ENCODE results near the gene TENM4. TPM values are rescaled to one million over a fixed set of nuclear protein-coding genes. Genes with fewer than 3 reads are reported as not detected.
"Not testable (repeated sequence)": the region's sequence is repeated elsewhere in the genome, so short reads cannot be mapped to it uniquely, and the experiment has no call there.

Gene TENM4
- polyA plus RNA-seq, 1 experiment = 0.39 TPM

DNA sequence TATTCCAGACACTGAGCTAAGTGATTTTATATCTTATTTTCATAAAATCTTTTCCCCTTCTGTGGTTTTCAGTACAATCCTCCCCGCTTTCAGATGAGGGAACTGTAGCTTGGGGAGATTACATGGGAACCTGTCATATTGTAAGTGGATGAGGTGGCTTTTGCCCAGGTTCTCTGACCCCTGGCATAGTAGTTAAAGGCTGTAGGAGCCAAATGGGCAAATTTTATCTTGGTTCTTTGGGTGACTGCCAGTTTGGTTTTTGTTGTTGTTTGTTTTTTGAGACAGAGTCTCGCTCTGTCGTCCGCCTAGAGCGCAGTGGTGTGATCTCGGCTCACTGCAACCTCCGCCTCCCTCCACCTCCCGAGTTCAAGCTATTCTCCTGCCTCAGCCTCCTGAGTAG lies 454.5 kb downstream of the TENM4 start:
- no peaks in the 10 kb centered on the region for H3K27me3 ChIP-seq (ENCODE audit: control insufficient read depth, insufficient read depth, low read length)
- POLR2A ChIA-PET = no interaction called here
- H3K36me3 ChIP-seq (ENCODE audit: control insufficient read depth, insufficient read depth, low read length) = no peaks in the 10 kb centered on the region
- no peak for DNase-seq (ENCODE audit: low read depth)
- TF ChIP-seq, protein P1, sequence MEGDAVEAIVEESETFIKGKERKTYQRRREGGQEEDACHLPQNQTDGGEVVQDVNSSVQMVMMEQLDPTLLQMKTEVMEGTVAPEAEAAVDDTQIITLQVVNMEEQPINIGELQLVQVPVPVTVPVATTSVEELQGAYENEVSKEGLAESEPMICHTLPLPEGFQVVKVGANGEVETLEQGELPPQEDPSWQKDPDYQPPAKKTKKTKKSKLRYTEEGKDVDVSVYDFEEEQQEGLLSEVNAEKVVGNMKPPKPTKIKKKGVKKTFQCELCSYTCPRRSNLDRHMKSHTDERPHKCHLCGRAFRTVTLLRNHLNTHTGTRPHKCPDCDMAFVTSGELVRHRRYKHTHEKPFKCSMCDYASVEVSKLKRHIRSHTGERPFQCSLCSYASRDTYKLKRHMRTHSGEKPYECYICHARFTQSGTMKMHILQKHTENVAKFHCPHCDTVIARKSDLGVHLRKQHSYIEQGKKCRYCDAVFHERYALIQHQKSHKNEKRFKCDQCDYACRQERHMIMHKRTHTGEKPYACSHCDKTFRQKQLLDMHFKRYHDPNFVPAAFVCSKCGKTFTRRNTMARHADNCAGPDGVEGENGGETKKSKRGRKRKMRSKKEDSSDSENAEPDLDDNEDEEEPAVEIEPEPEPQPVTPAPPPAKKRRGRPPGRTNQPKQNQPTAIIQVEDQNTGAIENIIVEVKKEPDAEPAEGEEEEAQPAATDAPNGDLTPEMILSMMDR (IDR thresholded peaks at IDR 0.05; ENCODE audit: insufficient read depth, low read depth, low read length) = no peak
- CTCF ChIA-PET = interaction anchor here (1.1 kb wide), 1 partner anchor 22 kb away, joined by 3 read pairs; no protein-coding TSS in a partner anchor
- no peak overlapping the region for H3K4me3 ChIP-seq (ENCODE audit: low read depth, low read length)

DNA sequence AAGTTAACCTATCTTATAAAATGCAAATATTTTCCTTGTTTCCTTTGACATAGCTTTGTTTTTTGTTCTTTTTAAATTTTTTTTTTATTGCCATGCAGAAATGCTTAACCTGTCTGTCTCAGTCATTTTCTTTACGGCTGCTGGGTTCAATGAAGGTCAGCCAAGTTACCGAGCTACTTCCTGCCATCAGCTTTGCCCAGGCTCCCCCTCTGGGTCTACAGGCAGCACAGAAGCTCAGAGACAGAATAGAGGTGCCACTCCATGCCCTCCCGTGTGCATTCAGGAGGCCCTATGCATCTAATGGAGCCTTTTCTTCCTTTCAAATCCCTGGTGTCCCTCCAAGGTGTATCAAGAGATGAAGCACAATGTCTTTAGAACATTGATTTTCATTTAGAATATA lies 455.2 kb downstream of the TENM4 start:
- no peak for DNase-seq (ENCODE audit: low read depth)
- no peak overlapping the region for H3K4me3 ChIP-seq (ENCODE audit: low read depth, low read length)
- TF ChIP-seq, protein P1 (IDR thresholded peaks at IDR 0.05; ENCODE audit: insufficient read depth, low read depth, low read length) = no peak
- no peaks in the 10 kb centered on the region for H3K27me3 ChIP-seq (ENCODE audit: control insufficient read depth, insufficient read depth, low read length)
- ChIA-PET POLR2A (no interaction called here), CTCF (no interaction called here)
- H3K36me3 ChIP-seq (ENCODE audit: control insufficient read depth, insufficient read depth, low read length) = no peaks in the 10 kb centered on the region

GRCh38 chr11:78982473-78982872 lies 458.4 kb downstream of the TENM4 start:
- Histone ChIP-seq H3K27me3 (ENCODE audit: control insufficient read depth, insufficient read depth, low read length) (no peaks in the 10 kb centered on the region), H3K4me3 (ENCODE audit: low read depth, low read length) (no peak overlapping the region), H3K36me3 (ENCODE audit: control insufficient read depth, insufficient read depth, low read length) (no peaks in the 10 kb centered on the region)
- ChIA-PET CTCF (no interaction called here), POLR2A (no interaction called here)
- TF ChIP-seq, protein P1 (IDR thresholded peaks at IDR 0.05; ENCODE audit: insufficient read depth, low read depth, low read length) = no peak
- DNase-seq (ENCODE audit: low read depth) = no peak

DNA sequence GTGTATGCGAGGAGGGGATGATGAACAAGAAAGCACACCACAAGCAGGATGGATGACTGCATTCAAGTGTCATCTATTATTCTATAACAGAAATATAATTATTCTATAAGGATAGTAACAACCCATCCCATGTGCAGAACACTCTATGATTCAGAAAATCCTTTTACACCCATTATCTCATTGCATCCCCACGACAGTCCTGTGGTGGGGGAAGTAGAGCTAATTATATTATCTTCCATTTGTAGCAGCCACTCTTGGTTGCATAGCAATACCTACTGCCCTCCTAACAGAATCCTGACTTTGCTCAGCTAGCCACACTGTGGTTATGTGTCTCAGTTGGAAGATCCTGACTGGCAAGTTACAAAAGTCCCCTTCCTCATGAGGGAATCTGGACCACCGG lies 459.7 kb downstream of the TENM4 start:
- H3K36me3 ChIP-seq (ENCODE audit: control insufficient read depth, insufficient read depth, low read length) = no peaks in the 10 kb centered on the region
- no peak overlapping the region for H3K4me3 ChIP-seq (ENCODE audit: low read depth, low read length)
- no peaks in the 10 kb centered on the region for H3K27me3 ChIP-seq (ENCODE audit: control insufficient read depth, insufficient read depth, low read length)
- TF ChIP-seq, protein P1 (IDR thresholded peaks at IDR 0.05; ENCODE audit: insufficient read depth, low read depth, low read length) = no peak
- DNase-seq (ENCODE audit: low read depth) = no peak
- CTCF ChIA-PET = interaction anchor here (1.0 to 1.3 kb wide), 4 partner anchors 11 to 57 kb away, joined by 3 to 4 read pairs (median 3); no protein-coding TSS in a partner anchor
- POLR2A ChIA-PET = no interaction called here

GRCh38 chr11:78978831-78979230 lies 462.0 kb downstream of the TENM4 start:
- ChIA-PET POLR2A (no interaction called here), CTCF (interaction anchor here (0.7 kb wide), 1 partner anchor 77 kb away, joined by 3 read pairs; no protein-coding TSS in a partner anchor)
- TF ChIP-seq, protein P1 (IDR thresholded peaks at IDR 0.05; ENCODE audit: insufficient read depth, low read depth, low read length) = no peak
- DNase-seq (ENCODE audit: low read depth) = no peak
- Histone ChIP-seq H3K4me3 (ENCODE audit: low read depth, low read length) (no peak overlapping the region), H3K36me3 (ENCODE audit: control insufficient read depth, insufficient read depth, low read length) (no peaks in the 10 kb centered on the region), H3K27me3 (ENCODE audit: control insufficient read depth, insufficient read depth, low read length) (no peaks in the 10 kb centered on the region)

DNA sequence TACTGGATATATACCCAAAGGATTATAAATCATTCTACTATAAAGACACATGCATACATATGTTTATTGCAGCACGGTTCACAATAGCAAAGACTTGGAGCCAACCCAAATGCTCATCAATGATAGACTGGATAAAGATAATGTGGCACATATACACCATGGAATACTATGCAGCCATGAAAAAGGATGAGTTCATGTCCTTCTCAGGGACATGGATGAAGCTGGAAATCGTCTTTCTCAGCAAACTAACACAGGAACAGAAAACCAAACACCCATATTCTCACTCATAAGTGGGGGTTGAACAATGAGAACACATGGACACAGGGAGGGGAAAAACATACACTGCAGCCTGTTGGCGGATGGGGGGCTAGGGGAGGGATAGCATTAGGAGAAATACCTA lies 463.0 kb downstream of the TENM4 start:
- H3K4me3 ChIP-seq (ENCODE audit: low read depth, low read length); DNase-seq (ENCODE audit: low read depth); H3K27me3 ChIP-seq (ENCODE audit: control insufficient read depth, insufficient read depth, low read length); POLR2A ChIA-PET; H3K36me3 ChIP-seq (ENCODE audit: control insufficient read depth, insufficient read depth, low read length); CTCF ChIA-PET: not testable (repeated sequence)

Measured in BJ (cell line).